Epithelial cell of esophagus (primary cell): ENCODE data around the gene USP35.
A peak's percentile ranks its signal among the peaks of the same experiment; 100 is the strongest.

Experiments
- DNase-seq: peaks from one replicate; pipeline ENCODE4 v3.0.0; 2010; ENCODE audit warnings: low read depth
- H3K4me3 ChIP-seq: 2 replicates; pipeline ENCODE4 v1.5.1; 2011; ENCODE audit warnings: mild to moderate bottlenecking, low read length, control low read depth
- TF ChIP-seq, protein P1 (sequence below): IDR thresholded peaks from 2 replicates; pipeline ENCODE4 v1.5.1; 2011; ENCODE audit warnings: low read depth, mild to moderate bottlenecking, low read length, control low read depth, inconsistent platforms; ENCODE audit not compliant: insufficient read depth; ENCODE audit errors: missing control alignments

The USP35 gene

DNA sequence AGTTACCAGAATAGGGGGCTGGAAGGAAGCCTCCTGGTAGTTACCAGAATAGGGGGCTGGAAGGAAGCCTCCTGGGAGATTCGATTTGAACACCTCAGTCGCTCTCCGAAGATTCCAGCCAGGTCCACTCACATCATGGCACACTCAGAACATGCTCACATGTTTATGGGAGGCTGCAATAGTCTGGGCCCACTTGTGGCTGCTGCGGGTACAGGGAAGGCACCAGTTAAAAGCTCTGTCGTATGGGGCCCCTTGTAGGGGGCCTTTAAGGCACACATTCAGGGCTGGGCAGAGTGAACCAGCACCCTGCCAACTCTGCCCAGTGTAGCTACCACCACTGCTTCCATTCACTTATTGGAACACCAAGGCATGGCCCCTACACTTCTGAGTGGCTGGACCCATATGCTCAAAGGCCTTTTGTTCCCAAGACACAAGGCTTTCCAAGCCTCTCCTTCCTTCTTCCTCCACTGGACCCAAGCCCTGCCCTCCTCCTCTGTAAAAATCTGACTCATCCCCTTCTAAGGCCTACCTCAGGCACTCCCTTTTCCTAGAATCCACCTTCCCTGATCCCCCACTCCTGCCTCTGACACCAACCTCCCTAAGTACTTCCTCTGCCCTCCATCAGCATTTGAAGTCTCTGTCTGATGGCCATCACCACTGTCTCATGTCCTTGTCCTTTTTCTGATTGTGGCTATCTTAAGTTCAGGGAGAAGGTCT is 28.0 kb downstream of the USP35 start:
- TF ChIP-seq, protein P1, sequence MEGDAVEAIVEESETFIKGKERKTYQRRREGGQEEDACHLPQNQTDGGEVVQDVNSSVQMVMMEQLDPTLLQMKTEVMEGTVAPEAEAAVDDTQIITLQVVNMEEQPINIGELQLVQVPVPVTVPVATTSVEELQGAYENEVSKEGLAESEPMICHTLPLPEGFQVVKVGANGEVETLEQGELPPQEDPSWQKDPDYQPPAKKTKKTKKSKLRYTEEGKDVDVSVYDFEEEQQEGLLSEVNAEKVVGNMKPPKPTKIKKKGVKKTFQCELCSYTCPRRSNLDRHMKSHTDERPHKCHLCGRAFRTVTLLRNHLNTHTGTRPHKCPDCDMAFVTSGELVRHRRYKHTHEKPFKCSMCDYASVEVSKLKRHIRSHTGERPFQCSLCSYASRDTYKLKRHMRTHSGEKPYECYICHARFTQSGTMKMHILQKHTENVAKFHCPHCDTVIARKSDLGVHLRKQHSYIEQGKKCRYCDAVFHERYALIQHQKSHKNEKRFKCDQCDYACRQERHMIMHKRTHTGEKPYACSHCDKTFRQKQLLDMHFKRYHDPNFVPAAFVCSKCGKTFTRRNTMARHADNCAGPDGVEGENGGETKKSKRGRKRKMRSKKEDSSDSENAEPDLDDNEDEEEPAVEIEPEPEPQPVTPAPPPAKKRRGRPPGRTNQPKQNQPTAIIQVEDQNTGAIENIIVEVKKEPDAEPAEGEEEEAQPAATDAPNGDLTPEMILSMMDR: no peak
- peak; percentile 68 for DNase-seq

DNA sequence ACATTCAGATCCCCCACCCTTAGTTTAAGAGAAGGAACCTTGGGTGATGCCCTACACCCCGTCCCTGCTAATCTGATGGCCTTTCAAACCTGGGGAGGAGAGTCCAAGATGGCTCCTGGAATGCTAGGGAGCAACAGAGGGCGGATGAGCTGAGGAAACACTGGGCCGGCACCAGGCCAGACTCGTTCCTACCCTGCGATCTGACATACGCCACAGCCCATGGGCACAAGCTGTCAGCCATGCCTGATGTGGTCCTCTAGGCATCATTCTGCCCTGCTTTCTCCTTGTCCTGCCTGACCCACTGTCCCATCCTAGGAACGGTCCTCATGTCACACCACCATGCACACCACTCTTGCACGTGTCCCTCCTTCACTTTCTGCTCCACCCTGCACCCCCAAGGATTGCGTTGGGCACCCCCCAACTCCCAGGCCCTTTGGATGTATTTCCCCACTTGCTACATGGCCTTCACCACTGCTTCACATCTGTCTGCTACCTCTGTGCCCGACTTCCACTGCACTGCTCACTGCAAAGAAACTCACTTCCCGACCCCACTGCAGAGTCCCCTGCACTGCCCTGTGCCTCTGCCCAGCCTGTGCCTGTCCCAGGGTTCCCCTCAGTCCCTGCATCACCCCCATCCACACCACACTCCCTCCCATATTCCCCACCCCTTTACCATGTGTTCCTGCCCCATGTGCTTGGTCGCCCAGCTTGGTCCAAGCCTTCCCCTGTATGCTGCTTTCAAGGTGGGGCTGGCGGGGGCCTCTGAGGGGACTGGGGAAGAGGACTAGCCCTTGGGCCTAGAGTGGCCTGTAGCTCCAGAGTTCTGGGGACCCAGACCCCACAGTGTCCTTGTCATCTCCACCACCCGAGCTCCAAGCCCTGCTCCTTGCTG is 29.2 kb downstream of the USP35 start:
- TF ChIP-seq, protein P1: no peak
- no peak for DNase-seq
- H3K4me3 ChIP-seq: no peak overlapping the region

More for the DNA sequence above, 28.0 kb downstream of the USP35 start:
- H3K4me3 ChIP-seq: no peak overlapping the region

DNA sequence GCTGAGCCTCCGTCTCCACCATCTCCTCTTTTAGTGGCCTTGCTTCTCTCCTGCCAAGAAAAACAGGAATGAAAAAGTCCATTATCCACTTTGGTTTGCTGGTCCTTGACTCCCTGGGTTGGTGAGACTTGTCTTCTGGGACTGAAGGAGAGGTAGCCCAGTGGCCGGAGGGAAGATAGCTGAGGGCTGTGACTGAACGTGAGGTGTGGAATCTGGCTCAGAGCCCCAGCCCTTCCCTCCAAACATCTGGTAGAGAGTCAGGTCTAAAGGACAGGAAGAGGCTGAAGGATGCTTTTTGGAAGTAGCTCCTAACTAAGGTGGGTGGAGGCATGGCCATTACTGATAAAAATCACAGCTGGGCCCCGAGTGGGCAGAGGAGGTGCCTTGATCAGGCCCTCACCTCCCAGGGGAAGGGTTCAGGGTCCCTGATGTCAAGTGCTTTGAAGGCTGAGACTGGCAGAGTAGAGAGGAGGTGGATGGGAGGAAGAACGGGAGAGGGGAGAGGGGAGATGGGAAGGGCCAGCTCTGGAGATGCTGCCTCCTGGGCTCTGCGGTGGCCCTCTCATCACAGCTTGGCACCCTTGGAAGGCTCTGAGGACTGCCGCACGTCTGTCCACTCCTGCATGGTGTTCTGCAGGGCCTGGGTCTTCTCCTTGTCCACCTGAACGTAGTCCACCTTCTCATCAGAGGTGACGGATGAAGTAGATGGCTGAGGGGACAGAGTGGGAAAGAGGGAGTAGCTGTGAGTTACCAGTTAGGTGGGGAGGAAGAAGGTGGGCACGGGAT is 30.2 kb downstream of the USP35 start:
- H3K4me3 ChIP-seq: no peak overlapping the region
- DNase-seq: no peak
- TF ChIP-seq, protein P1: no peak

DNA sequence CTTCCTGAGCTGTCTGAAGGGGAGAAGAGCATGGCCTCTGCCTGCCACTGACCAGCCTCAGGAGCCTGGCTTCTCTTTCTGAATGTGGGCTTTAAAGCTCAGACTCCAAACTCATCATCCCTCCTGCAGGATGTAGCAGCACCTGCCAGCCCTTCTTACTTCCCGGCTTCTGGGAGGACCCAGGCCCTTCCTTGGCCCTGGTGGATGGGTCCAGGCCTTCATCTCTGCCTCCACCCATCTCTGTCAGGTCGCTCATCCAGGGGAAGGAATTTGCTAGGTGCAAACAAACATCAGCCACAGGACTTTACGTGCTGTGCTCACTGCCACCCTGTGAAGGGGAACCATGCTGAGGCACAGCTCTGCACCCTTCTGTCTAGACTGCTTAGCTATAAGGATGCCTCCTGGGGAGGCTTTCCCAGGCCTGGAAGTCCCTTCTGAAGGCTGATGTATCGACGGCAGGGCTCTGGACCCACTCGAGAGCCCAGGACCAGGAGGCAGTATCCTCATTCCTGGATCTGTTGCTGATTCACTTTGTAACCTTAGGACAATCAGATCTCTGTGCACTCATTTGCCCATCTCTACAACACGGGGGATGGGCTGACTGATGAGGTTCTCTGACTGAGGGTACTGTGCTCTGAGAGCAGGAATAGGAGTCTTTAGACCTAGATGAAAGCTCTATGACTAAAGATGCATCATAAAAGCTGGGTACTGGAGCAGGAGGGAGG is 30.9 kb downstream of the USP35 start:
- no peak overlapping the region for H3K4me3 ChIP-seq
- DNase-seq: no peak

DNA sequence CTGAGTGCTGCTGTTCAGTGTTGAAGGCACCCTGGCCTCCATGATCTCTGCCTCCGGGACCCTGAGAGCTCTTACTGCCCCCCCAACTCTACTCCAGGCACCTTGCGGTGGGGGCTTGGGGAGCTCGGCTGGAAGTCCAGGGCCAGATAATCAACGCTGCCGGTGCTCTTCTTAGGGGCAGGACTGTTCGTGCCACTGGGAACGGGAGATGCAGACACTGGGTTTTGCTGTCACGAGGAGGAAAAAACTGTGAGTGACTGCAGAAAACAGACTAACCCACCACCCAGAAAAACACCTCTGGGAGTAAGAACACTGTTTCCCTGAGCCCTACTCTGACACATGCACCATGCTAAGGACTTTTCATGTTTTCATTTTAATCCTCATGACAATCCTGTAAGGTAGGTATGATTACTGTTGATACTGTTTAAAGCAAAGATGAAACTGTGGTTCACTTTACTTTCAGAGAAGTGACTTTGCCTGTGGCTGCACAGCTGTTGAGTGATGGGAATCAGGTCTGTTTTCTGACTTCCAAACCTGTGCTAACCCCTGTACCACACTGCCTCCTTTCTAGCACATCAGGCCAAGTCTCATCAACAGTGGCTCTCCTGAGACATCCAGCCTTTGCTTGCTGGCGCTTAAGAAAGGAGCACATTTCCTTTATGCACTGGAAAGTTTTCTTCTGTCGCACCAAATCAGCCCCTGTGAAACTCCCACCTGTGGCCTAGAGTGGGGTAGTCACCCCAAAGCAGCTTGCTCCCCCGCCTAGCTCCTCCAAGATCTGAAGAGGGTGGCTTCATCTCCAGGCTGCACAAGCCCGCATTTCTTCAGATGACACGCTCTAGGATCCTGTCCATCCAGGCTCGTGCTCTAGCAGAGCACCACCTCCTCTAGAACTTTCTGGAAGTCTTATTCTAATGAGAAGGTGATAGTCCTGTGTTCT is 31.8 kb downstream of the USP35 start:
- H3K4me3 ChIP-seq: no peak overlapping the region
- no peak for DNase-seq
- TF ChIP-seq, protein P1: no peak

More for the DNA sequence above, 30.9 kb downstream of the USP35 start:
- TF ChIP-seq, protein P1: no peak
